ENCODE results near the gene ZBTB47. TPM values are rescaled to one million over a fixed set of nuclear protein-coding genes. Genes with fewer than 3 reads are reported as not detected.

Gene ZBTB47
- polyA plus RNA-seq, 1 donor from 2014 or later, result 4.8 TPM

- Histone ChIP-seq H3K79me2 (replicated peaks; ENCODE audit: insufficient read depth, low read length) (no peaks in the 10 kb centered on the region), H3F3A (ENCODE audit: insufficient read depth, low read length, poor library complexity, severe bottlenecking) (no peaks in the 10 kb centered on the region), H2AFZ (ENCODE audit: low read depth, low read length) (no peak overlapping the region), H4K20me1 (ENCODE audit: insufficient read depth) (no peaks in the 10 kb centered on the region), H3K9me2 (ENCODE audit: insufficient read depth, low read length) (no peaks in the 10 kb centered on the region), H3K4me3 (ENCODE audit: low read length) (no peak overlapping the region), H3K27me3 (ENCODE audit: insufficient read depth, low read depth, low read length) (no peaks in the 10 kb centered on the region), H3K4me2 (ENCODE audit: low read length) (no peak overlapping the region), H3K27ac (ENCODE audit: low read length) (no peak overlapping the region), H3K36me3 (ENCODE audit: insufficient read depth, low read length) (no peaks in the 10 kb centered on the region), H3K9me3 (ENCODE audit: low read length) (no peaks in the 10 kb centered on the region), H3K9ac (ENCODE audit: low read length) (no peak overlapping the region)
- TF ChIP-seq SMC3 (conservative IDR thresholded peaks at IDR 0.05; ENCODE audit: poor library complexity), result no peak
- TF ChIP-seq, protein P1, sequence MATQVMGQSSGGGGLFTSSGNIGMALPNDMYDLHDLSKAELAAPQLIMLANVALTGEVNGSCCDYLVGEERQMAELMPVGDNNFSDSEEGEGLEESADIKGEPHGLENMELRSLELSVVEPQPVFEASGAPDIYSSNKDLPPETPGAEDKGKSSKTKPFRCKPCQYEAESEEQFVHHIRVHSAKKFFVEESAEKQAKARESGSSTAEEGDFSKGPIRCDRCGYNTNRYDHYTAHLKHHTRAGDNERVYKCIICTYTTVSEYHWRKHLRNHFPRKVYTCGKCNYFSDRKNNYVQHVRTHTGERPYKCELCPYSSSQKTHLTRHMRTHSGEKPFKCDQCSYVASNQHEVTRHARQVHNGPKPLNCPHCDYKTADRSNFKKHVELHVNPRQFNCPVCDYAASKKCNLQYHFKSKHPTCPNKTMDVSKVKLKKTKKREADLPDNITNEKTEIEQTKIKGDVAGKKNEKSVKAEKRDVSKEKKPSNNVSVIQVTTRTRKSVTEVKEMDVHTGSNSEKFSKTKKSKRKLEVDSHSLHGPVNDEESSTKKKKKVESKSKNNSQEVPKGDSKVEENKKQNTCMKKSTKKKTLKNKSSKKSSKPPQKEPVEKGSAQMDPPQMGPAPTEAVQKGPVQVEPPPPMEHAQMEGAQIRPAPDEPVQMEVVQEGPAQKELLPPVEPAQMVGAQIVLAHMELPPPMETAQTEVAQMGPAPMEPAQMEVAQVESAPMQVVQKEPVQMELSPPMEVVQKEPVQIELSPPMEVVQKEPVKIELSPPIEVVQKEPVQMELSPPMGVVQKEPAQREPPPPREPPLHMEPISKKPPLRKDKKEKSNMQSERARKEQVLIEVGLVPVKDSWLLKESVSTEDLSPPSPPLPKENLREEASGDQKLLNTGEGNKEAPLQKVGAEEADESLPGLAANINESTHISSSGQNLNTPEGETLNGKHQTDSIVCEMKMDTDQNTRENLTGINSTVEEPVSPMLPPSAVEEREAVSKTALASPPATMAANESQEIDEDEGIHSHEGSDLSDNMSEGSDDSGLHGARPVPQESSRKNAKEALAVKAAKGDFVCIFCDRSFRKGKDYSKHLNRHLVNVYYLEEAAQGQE (IDR thresholded peaks at IDR 0.05; ENCODE audit: borderline replicate concordance), result no peak
- no peak for TF ChIP-seq CTCF (IDR thresholded peaks at IDR 0.05; ENCODE audit: poor library complexity, severe bottlenecking)
- TF ChIP-seq EZH2 (IDR thresholded peaks at IDR 0.05; ENCODE audit: borderline replicate concordance, insufficient read depth, low read length, poor library complexity, severe bottlenecking), result no peak
Observed at GRCh38 chr3:42692667-42693529, 39.4 kb downstream of the ZBTB47 start.

DNA sequence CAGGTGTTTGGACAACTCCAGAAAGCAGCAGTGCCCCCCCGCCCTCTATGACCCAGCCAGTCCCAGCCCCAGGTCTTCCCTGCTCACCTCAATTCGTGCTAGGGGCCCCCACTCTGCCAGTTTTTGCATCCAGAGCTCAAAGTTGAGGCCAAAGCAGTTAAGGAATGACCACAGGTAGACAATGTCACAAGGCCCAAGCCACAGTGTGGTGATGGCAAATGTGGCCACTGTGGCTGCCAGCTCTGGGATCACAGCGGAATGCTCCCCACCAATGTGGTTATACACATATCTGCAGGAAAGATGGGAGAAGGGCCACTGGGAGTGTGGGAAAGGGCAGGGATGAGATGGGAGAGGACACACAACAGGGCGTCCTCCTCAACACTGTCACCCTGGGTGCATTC is 40.0 kb downstream of the ZBTB47 start:
- no peak overlapping the region for H3K4me3 ChIP-seq (ENCODE audit: low read length)
- no peaks in the 10 kb centered on the region for H3F3A ChIP-seq (ENCODE audit: insufficient read depth, low read length, poor library complexity, severe bottlenecking)
- no peaks in the 10 kb centered on the region for H4K20me1 ChIP-seq (ENCODE audit: insufficient read depth)
- no peak overlapping the region for H3K9ac ChIP-seq (ENCODE audit: low read length)
- no peaks in the 10 kb centered on the region for H3K9me2 ChIP-seq (ENCODE audit: insufficient read depth, low read length)
- H3K36me3 ChIP-seq (ENCODE audit: insufficient read depth, low read length), result no peaks in the 10 kb centered on the region
- no peaks in the 10 kb centered on the region for H3K9me3 ChIP-seq (ENCODE audit: low read length)
- no peak overlapping the region for H3K27ac ChIP-seq (ENCODE audit: low read length)
- H3K27me3 ChIP-seq (ENCODE audit: insufficient read depth, low read depth, low read length), result no peaks in the 10 kb centered on the region
- no peak for TF ChIP-seq RAD21 (conservative IDR thresholded peaks at IDR 0.05)
- no peak for TF ChIP-seq MXI1 (conservative IDR thresholded peaks at IDR 0.05; ENCODE audit: poor library complexity, severe bottlenecking)
- no peak for TF ChIP-seq EP300 (conservative IDR thresholded peaks at IDR 0.05; ENCODE audit: poor library complexity, severe bottlenecking)
- no peak for TF ChIP-seq TAF1 (IDR thresholded peaks at IDR 0.05; ENCODE audit: low read depth)
- no peak for TF ChIP-seq POLR2AphosphoS5 (IDR thresholded peaks at IDR 0.05)
- TF ChIP-seq SMC3 (conservative IDR thresholded peaks at IDR 0.05; ENCODE audit: poor library complexity), result no peak
- TF ChIP-seq EZH2 (IDR thresholded peaks at IDR 0.05; ENCODE audit: borderline replicate concordance, insufficient read depth, low read length, poor library complexity, severe bottlenecking), result no peak
- TF ChIP-seq CTCF (IDR thresholded peaks at IDR 0.05; ENCODE audit: poor library complexity, severe bottlenecking), result no peak
- TF ChIP-seq, protein P1 (IDR thresholded peaks at IDR 0.05; ENCODE audit: borderline replicate concordance), result no peak
- no peaks in the 10 kb centered on the region for H3K79me2 ChIP-seq (replicated peaks; ENCODE audit: insufficient read depth, low read length)
- H3K4me2 ChIP-seq (ENCODE audit: low read length), result no peak overlapping the region
- no peak overlapping the region for H2AFZ ChIP-seq (ENCODE audit: low read depth, low read length)
